CD4-positive, alpha-beta T cell (primary cell): ENCODE data around the gene ADGRV1. TPM values are rescaled to one million over a fixed set of nuclear protein-coding genes. Genes with fewer than 3 reads are reported as not detected.

Source experiments
- ATAC-seq: fragments of 200-7000 bp; cut with Tn5 transposase; one replicate; pipeline ENCODE4 v1.10.0; 2022; ENCODE audit warnings: mild to moderate bottlenecking; ENCODE audit not compliant: poor library complexity
- CTCF ChIA-PET: fragments of 350-600 bp; sonication (Branson Sonifier 250); formaldehyde crosslinking; loops from one replicate; lab custom pipeline; 2021; ENCODE audit warnings: antibody characterized with exemption, inconsistent platforms; lab: Charles Lee
- POLR2A ChIA-PET: fragments of 350-600 bp; sonication (Branson Sonifier 250); formaldehyde crosslinking; loops from one replicate; lab custom pipeline; 2021; ENCODE audit warnings: antibody characterized with exemption, inconsistent platforms; lab: Charles Lee
- DNase-seq, 14 experiments: peaks; one replicate each; pipeline ENCODE4 v3.0.0-alpha.2; 2013 to 2020; ENCODE audit warnings: mixed read lengths in 2 of 14
- H3K27ac ChIP-seq, 2 donors: one replicate each; pipeline versions ENCODE4 v1.5.1 to v1.7.0; 2013; ENCODE audit warnings: low read length in 2 of 2, low read depth in 1 of 2, mild to moderate bottlenecking in 1 of 2
- H3K27me3 ChIP-seq, 2 experiments: 1 replicate in 1 of 2; 2 replicates in 1 of 2; pipeline versions ENCODE4 v1.6.1 to v1.7.0; 2013; ENCODE audit warnings: low read length in 2 of 2, control low read depth in 1 of 2, mild to moderate bottlenecking in 1 of 2, moderate library complexity in 1 of 2; ENCODE audit not compliant: insufficient read depth in 2 of 2, control insufficient read depth in 1 of 2
- H3K36me3 ChIP-seq: one replicate; pipeline ENCODE4 v1.6.1; 2013; ENCODE audit warnings: low read length, control low read depth; ENCODE audit not compliant: insufficient read depth
- H3K4me1 ChIP-seq: one replicate; pipeline ENCODE4 v1.6.1; 2013; ENCODE audit warnings: low read length, control low read depth; ENCODE audit not compliant: insufficient read depth
- H3K4me3 ChIP-seq: one replicate; pipeline ENCODE4 v1.5.1; 2013; ENCODE audit warnings: mild to moderate bottlenecking, low read length, moderate library complexity
- H3K9me3 ChIP-seq, 2 experiments: 1 replicate in 1 of 2; 2 replicates in 1 of 2; pipeline versions ENCODE4 v1.6.1 to v1.7.0; 2013; ENCODE audit warnings: low read length in 2 of 2, mild to moderate bottlenecking in 2 of 2, control low read depth in 1 of 2, moderate library complexity in 1 of 2; ENCODE audit not compliant: control insufficient read depth in 1 of 2, insufficient read depth in 1 of 2
- H3K27ac Mint-ChIP-seq: one replicate; pipeline ENCODE4 v1.8.0; 2020; ENCODE audit warnings: mixed read lengths
- H3K27me3 Mint-ChIP-seq: one replicate; pipeline ENCODE4 v1.8.0; 2021; ENCODE audit warnings: mixed read lengths
- H3K36me3 Mint-ChIP-seq: one replicate; pipeline ENCODE4 v1.8.0; 2021; ENCODE audit warnings: low read depth, mixed read lengths
- H3K4me1 Mint-ChIP-seq: one replicate; pipeline ENCODE4 v1.8.0; 2021; ENCODE audit warnings: low read depth, mixed read lengths
- H3K4me3 Mint-ChIP-seq: one replicate; pipeline ENCODE4 v1.8.0; 2020; ENCODE audit warnings: mild to moderate bottlenecking, mixed read lengths
- H3K9me3 Mint-ChIP-seq: one replicate; pipeline ENCODE4 v1.8.0; 2020; ENCODE audit warnings: mixed read lengths
- intact Hi-C, 2 experiments: fragments of 100-400 bp; cut with DNase I in 1 of 2; cut with micrococcal nuclease in 1 of 2; formaldehyde crosslinking; loops; one replicate each; pipeline versions ENCODE4 v1.15.1 to v1.9.0; 2023 to 2025; cut with DNase I, micrococcal nuclease
- total RNA-seq, 174 experiments: library from RNA in 2 of 174; stranded (reverse) in 2 of 174; gene quantifications; one replicate each; pipeline ENCODE4 v1.2.3 and lab custom pipeline; 2021 to 2026
- TF ChIP-seq, protein P1 (sequence below): fragments of 200-600 bp; IDR thresholded peaks from one replicate; pipeline ENCODE4 v1.8.0; 2022; ENCODE audit warnings: antibody characterized with exemption, mild to moderate bottlenecking

The ADGRV1 gene
- total RNA-seq, 2 experiments from 2014 or later = 0.81 to 1.2 TPM

- H3K36me3 Mint-ChIP-seq = no peaks in the 10 kb centered on the region
- H3K4me3 ChIP-seq = no peak overlapping the region
- no peaks in the 10 kb centered on the region for H3K27me3 Mint-ChIP-seq
- H3K36me3 ChIP-seq = no peaks in the 10 kb centered on the region
- DNase-seq (no peak), ATAC-seq (no peak)
- no peak overlapping the region for H3K27ac ChIP-seq
- TF ChIP-seq, protein P1, sequence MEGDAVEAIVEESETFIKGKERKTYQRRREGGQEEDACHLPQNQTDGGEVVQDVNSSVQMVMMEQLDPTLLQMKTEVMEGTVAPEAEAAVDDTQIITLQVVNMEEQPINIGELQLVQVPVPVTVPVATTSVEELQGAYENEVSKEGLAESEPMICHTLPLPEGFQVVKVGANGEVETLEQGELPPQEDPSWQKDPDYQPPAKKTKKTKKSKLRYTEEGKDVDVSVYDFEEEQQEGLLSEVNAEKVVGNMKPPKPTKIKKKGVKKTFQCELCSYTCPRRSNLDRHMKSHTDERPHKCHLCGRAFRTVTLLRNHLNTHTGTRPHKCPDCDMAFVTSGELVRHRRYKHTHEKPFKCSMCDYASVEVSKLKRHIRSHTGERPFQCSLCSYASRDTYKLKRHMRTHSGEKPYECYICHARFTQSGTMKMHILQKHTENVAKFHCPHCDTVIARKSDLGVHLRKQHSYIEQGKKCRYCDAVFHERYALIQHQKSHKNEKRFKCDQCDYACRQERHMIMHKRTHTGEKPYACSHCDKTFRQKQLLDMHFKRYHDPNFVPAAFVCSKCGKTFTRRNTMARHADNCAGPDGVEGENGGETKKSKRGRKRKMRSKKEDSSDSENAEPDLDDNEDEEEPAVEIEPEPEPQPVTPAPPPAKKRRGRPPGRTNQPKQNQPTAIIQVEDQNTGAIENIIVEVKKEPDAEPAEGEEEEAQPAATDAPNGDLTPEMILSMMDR = no peak
- intact Hi-C loops = no loop called here
- no peaks in the 10 kb centered on the region for H3K4me1 Mint-ChIP-seq
- no peaks in the 10 kb centered on the region for H3K9me3 Mint-ChIP-seq
- no peaks in the 10 kb centered on the region for H3K27me3 ChIP-seq
- CTCF ChIA-PET = no interaction called here
- H3K4me3 Mint-ChIP-seq = no peak overlapping the region
- no peaks in the 10 kb centered on the region for H3K4me1 ChIP-seq
- H3K9me3 ChIP-seq = no peaks in the 10 kb centered on the region
- H3K27ac Mint-ChIP-seq = no peak overlapping the region
- POLR2A ChIA-PET = no interaction called here
Measured at GRCh38 chr5:91077623-91078022, 519.0 kb downstream of the ADGRV1 start.

DNA sequence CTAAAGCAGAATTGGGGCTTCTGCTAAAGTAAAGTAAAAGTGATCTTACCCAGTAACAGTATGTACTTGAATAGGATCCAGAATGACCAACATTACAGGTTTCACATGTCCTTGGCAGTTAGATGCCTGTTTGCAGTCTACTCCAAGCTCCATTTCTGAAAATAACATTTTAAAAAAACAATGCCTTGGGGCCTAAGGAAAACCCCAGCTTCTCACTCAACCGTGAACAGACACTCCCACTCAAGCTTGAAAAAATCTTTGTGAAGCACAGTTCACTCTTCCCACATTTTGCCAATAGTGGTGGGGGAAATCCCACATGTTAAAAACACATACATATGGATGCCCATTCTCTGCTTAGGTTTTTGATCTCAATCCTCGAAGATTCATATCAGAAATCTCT lies 520.4 kb downstream of the ADGRV1 start:
- H3K27me3 Mint-ChIP-seq = no peaks in the 10 kb centered on the region
- ATAC-seq = no peak
- H3K4me1 Mint-ChIP-seq = no peaks in the 10 kb centered on the region
- Histone ChIP-seq H3K9me3 (no peaks in the 10 kb centered on the region), H3K36me3 (no peaks in the 10 kb centered on the region), H3K27me3 (no peaks in the 10 kb centered on the region), H3K4me1 (no peaks in the 10 kb centered on the region), H3K27ac (no peak overlapping the region), H3K4me3 (no peak overlapping the region)
- no peaks in the 10 kb centered on the region for H3K9me3 Mint-ChIP-seq
- ChIA-PET CTCF (no interaction called here), POLR2A (no interaction called here)
- intact Hi-C loops = no loop called here
- no peaks in the 10 kb centered on the region for H3K36me3 Mint-ChIP-seq
- H3K27ac Mint-ChIP-seq = no peak overlapping the region
- no peak for DNase-seq
- TF ChIP-seq, protein P1 = no peak
- H3K4me3 Mint-ChIP-seq = no peak overlapping the region

GRCh38 chr5:91089758-91090157 lies 531.2 kb downstream of the ADGRV1 start:
- H3K9me3 Mint-ChIP-seq = no peaks in the 10 kb centered on the region
- no peak overlapping the region for H3K27ac Mint-ChIP-seq
- no peaks in the 10 kb centered on the region for H3K4me1 ChIP-seq
- no peaks in the 10 kb centered on the region for H3K36me3 Mint-ChIP-seq
- intact Hi-C loops = no loop called here
- no peaks in the 10 kb centered on the region for H3K36me3 ChIP-seq
- no peak overlapping the region for H3K4me3 ChIP-seq
- POLR2A ChIA-PET = interaction anchor here (0.6 kb wide), 1 partner anchor 13 kb away, joined by 4 read pairs; no protein-coding TSS in a partner anchor
- H3K4me3 Mint-ChIP-seq = no peak overlapping the region
- DNase-seq (no peak), ATAC-seq (no peak)
- no peak overlapping the region for H3K27ac ChIP-seq
- H3K27me3 Mint-ChIP-seq = no peaks in the 10 kb centered on the region
- CTCF ChIA-PET = no interaction called here
- TF ChIP-seq, protein P1 = no peak
- H3K9me3 ChIP-seq = no peaks in the 10 kb centered on the region
- H3K4me1 Mint-ChIP-seq = no peaks in the 10 kb centered on the region
- no peaks in the 10 kb centered on the region for H3K27me3 ChIP-seq
